Fibroblast of villous mesenchyme (primary cell): ENCODE results near the gene DLGAP1. TPM values are rescaled to one million over a fixed set of nuclear protein-coding genes. Genes with fewer than 3 reads are reported as not detected.

Experiments
- DNase-seq: peaks from one replicate; pipeline ENCODE4 v3.0.0-alpha.2; 2010; ENCODE audit warnings: low read depth
- H3K4me3 ChIP-seq: 2 replicates; pipeline ENCODE4 v1.5.1; 2011; ENCODE audit warnings: low read depth, mild to moderate bottlenecking, low read length
- CTCF ChIP-seq: IDR thresholded peaks from 2 replicates; pipeline ENCODE4 v1.5.1; 2012; ENCODE audit warnings: low read depth, mild to moderate bottlenecking, low read length; ENCODE audit not compliant: insufficient read depth
- total RNA-seq: library from RNA; depleted of rRNA; stranded (reverse); fragments of >200 nt; gene quantifications from 2 replicates; pipeline ENCODE4 v1.2.3, GENCODE V29; 2012

Gene DLGAP1
- total RNA-seq, 1 donor = 0.86 TPM

- DNase-seq = no peak
- H3K4me3 ChIP-seq = no peak overlapping the region
- TF ChIP-seq CTCF = no peak
Measured at GRCh38 chr18:3619746-3620145, 835.4 kb downstream of the DLGAP1 start.

- no peak for DNase-seq
- TF ChIP-seq CTCF = no peak
- H3K4me3 ChIP-seq = no peak overlapping the region
Measured at GRCh38 chr18:3619222-3619621, 835.9 kb downstream of the DLGAP1 start.

- no peak overlapping the region for H3K4me3 ChIP-seq
- no peak for DNase-seq
- no peak for TF ChIP-seq CTCF
Measured at GRCh38 chr18:3616744-3617143, 838.4 kb downstream of the DLGAP1 start.

- H3K4me3 ChIP-seq = no peak overlapping the region
- no peak for TF ChIP-seq CTCF
- DNase-seq = no peak
Measured at GRCh38 chr18:3616142-3616541, 839.0 kb downstream of the DLGAP1 start.

- no peak overlapping the region for H3K4me3 ChIP-seq
- no peak for TF ChIP-seq CTCF
- no peak for DNase-seq
Measured at GRCh38 chr18:3615374-3615985, 839.6 kb downstream of the DLGAP1 start.

- TF ChIP-seq CTCF = no peak
- no peak for DNase-seq
- H3K4me3 ChIP-seq = no peak overlapping the region
Measured at GRCh38 chr18:3612315-3612714, 842.8 kb downstream of the DLGAP1 start.

GRCh38 chr18:3611313-3612090 is 843.6 kb downstream of the DLGAP1 start:
- H3K4me3 ChIP-seq = no peak overlapping the region
- DNase-seq = peak; percentile 58

More at GRCh38 chr18:3611313-3612090, 843.6 kb downstream of the DLGAP1 start:
- no peak for TF ChIP-seq CTCF
